Activated CD4-positive, alpha-beta memory T cell treated with anti-CD3 and anti-CD28 coated beads, Interleukin-2, amount 10 ng/mL, durations not matched to agents 7 days and 5 days (primary cell): Measurements from ENCODE around the gene DDAH1. TPM values are rescaled to one million over a fixed set of nuclear protein-coding genes. Genes with fewer than 3 reads are reported as not detected.

Experiments used
- CTCF ChIA-PET: fragments of 350-600 bp; sonication (Branson Sonifier 250); formaldehyde crosslinking; loops from one replicate; lab custom pipeline; 2021; ENCODE audit warnings: antibody characterized with exemption, inconsistent platforms; lab: Charles Lee
- POLR2A ChIA-PET: fragments of 350-600 bp; sonication (Branson Sonifier 250); formaldehyde crosslinking; loops from one replicate; lab custom pipeline; 2021; ENCODE audit warnings: antibody characterized with exemption; lab: Charles Lee
- DNase-seq: peaks from one replicate; pipeline ENCODE4 v3.0.0-alpha.2; 2020
- H3K27ac Mint-ChIP-seq: one replicate; pipeline ENCODE4 v1.8.0; 2021; ENCODE audit warnings: mild to moderate bottlenecking, mixed read lengths
- H3K27me3 Mint-ChIP-seq: one replicate; pipeline ENCODE4 v1.8.0; 2021; ENCODE audit warnings: mixed read lengths
- H3K36me3 Mint-ChIP-seq: one replicate; pipeline ENCODE4 v1.8.0; 2021; ENCODE audit warnings: low read depth, mixed read lengths
- H3K4me1 Mint-ChIP-seq: one replicate; pipeline ENCODE4 v1.8.0; 2021; ENCODE audit warnings: mixed read lengths
- H3K4me3 Mint-ChIP-seq: one replicate; pipeline ENCODE4 v1.8.0; 2021; ENCODE audit warnings: mild to moderate bottlenecking, mixed read lengths
- H3K9me3 Mint-ChIP-seq: one replicate; pipeline ENCODE4 v1.8.0; 2021; ENCODE audit warnings: mixed read lengths
- total RNA-seq, 2 experiments: library from RNA; stranded (reverse); gene quantifications; one replicate each; pipeline ENCODE4 v1.2.3, GENCODE V29; 2021

Gene DDAH1
- total RNA-seq, 2 experiments from 2014 or later: not detected

DNA sequence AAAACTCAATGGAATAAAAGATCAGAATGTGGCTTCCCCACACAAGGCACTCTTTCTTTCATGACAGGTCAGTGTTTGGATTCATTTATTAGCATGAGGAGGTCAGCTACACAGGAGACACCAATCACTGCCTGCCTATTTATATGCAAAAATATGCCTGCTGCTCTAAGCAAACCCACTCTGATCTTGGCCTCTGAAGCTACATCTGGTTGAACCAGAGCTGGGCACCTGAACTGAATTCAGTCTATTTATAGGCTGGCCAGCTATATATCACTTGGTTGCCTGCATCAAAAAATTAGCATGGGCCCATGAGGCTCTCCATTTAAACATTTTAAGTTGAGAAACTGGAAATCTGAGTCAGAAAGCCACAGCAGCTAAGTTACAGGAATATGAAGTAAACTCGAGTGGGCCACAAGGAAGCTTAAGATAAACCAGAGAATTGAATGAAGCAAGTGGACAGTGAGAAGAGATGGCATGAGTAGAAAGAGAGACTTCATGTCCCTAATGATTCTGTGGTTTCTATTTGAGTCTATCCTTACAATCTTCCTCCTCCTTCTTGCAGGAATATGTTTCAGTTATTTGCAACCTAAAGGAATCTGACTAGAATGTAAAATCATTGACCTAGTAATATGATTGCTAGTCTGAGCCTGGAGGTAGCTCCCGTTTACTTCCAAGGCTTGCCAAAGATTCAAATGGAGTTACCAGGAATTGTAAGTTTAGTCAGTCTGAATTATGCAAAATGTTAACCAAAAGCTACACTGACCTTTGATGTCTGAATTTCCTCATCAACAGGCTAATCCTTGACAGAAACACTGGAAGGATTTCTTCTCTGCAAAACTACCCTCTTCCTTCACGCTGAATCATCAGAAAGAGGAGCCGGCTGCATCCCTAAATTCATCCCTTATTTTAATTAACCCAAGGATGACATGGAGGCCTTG is 17.7 kb downstream of the DDAH1 start:
- ChIA-PET CTCF (no interaction called here), POLR2A (no interaction called here)
- H3K4me3 Mint-ChIP-seq: no peak overlapping the region
- no peaks in the 10 kb centered on the region for H3K36me3 Mint-ChIP-seq
- no peaks in the 10 kb centered on the region for H3K9me3 Mint-ChIP-seq
- no peak for DNase-seq
- H3K27me3 Mint-ChIP-seq: peaks cover 3% of the 10 kb centered on the region
- H3K27ac Mint-ChIP-seq: no peak overlapping the region
- H3K4me1 Mint-ChIP-seq: no peaks in the 10 kb centered on the region

DNA sequence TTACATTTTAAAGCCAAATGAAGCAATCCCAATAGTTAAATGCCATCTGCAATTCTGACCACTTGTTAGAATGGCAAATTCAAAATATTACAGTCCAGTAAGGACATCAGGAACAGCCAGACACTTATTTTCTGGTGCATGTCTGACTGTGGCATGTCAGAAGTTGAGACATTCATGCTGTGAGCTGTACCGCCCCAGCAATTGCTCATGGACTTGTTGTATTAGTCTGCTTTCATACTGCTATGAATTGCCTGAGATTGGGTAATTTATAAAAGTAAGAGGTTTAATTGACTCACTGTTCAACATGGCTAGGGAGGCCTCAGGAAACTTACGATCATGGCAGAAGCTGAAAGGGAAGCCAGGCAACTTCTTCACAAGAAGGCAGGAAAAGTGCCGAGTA is 19.1 kb downstream of the DDAH1 start:
- ChIA-PET POLR2A (no interaction called here), CTCF (no interaction called here)
- Mint-ChIP-seq H3K27me3 (peaks cover 3% of the 10 kb centered on the region), H3K4me1 (no peaks in the 10 kb centered on the region), H3K36me3 (no peaks in the 10 kb centered on the region), H3K27ac (no peak overlapping the region), H3K9me3 (no peaks in the 10 kb centered on the region), H3K4me3 (no peak overlapping the region)
- DNase-seq: no peak

DNA sequence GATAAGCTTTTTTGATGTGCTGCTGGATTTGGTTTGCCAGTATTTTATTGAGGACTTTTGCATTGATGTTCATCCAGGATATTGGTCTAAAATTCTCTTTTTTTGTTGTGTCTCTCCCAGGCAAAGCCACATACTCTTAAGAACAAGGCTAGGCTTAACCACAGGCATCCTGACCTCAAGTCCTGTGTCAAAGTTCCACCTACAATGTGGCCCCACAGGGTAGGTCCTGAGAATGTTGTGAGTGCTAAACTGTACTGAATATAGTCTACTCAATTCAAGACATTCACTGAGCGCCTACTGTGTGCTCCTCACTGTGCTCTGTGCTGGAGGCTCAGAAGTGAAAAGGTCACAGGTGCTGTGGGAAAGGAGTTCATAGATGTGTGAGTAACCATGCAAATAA is 20.6 kb downstream of the DDAH1 start:
- POLR2A ChIA-PET: no interaction called here
- CTCF ChIA-PET: no interaction called here
- Mint-ChIP-seq H3K27ac (no peak overlapping the region), H3K9me3 (no peaks in the 10 kb centered on the region), H3K27me3 (peaks cover 2% of the 10 kb centered on the region), H3K4me1 (no peaks in the 10 kb centered on the region), H3K36me3 (no peaks in the 10 kb centered on the region), H3K4me3 (no peak overlapping the region)
- no peak for DNase-seq

DNA sequence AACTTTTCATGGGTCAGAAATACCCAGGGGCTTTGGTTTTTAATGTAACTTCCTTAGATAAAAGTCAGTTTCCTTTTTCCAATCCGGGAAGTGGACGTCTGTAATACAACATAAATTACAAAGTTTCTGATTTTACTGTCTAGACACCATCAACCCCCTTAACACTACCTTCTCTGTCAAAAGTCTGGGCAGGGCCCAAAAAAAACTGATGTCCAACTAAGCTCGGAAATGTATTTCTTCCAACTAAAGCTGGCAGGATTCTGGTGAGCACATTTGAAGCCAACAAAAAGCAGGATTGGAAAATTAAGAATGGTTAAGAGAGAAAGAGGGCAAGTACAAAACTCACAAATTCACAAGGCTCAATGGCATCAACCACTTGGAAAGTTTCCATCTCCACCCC is 24.3 kb downstream of the DDAH1 start:
- no peak overlapping the region for H3K4me3 Mint-ChIP-seq
- POLR2A ChIA-PET: no interaction called here
- H3K27ac Mint-ChIP-seq: no peak overlapping the region
- H3K36me3 Mint-ChIP-seq: no peaks in the 10 kb centered on the region
- H3K27me3 Mint-ChIP-seq: peaks cover 1% of the 10 kb centered on the region
- H3K4me1 Mint-ChIP-seq: no peaks in the 10 kb centered on the region
- DNase-seq: no peak
- CTCF ChIA-PET: no interaction called here
- no peaks in the 10 kb centered on the region for H3K9me3 Mint-ChIP-seq

DNA sequence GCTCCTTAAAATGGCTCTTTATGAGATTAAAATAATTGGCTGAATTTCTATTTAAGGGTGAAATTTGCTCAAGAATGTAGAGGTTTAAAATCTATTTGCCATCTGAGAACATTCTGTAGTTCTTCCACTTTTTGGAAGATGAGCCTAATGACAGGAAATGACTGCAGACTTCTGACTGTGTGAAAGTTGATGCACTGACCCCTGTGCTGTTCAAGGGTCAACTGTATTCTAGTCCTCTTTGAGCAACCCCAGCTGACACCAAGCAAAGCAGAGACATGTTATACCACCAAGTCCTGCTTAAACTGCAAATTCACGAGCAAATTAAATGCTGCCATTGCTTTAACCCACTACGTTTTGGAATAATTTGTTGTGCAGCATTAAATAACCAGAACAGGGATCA is 26.6 kb downstream of the DDAH1 start:
- H3K4me3 Mint-ChIP-seq: no peak overlapping the region
- no peaks in the 10 kb centered on the region for H3K4me1 Mint-ChIP-seq
- CTCF ChIA-PET: interaction anchor here (0.5 kb wide), 1 partner anchor 44 kb away, joined by 4 read pairs; no protein-coding TSS in a partner anchor
- H3K36me3 Mint-ChIP-seq: no peaks in the 10 kb centered on the region
- POLR2A ChIA-PET: no interaction called here
- no peak overlapping the region for H3K27ac Mint-ChIP-seq
- H3K27me3 Mint-ChIP-seq: peaks cover 1% of the 10 kb centered on the region
- no peak for DNase-seq
- H3K9me3 Mint-ChIP-seq: no peaks in the 10 kb centered on the region

DNA sequence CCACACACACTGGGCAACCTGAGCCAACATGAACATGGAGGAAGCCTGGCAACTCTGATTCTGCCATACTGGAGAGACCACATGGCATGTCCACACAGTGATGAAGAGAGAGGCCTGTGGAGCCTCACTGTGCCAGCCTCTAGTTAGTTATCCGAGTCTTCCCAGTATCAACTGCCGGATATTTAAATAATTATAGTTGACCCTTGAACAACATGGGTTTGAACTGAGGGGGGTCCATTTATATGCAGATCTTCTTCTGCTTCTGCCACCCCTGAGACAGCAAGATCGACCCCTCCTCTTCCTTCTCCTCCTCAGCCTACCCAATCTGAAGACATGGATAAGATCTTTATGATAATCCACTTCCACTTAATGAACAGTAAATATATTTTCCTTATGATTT is 27.8 kb downstream of the DDAH1 start:
- DNase-seq: no peak
- ChIA-PET CTCF (no interaction called here), POLR2A (no interaction called here)
- no peak overlapping the region for H3K27ac Mint-ChIP-seq
- H3K4me1 Mint-ChIP-seq: no peaks in the 10 kb centered on the region
- H3K9me3 Mint-ChIP-seq: no peaks in the 10 kb centered on the region
- no peak overlapping the region for H3K4me3 Mint-ChIP-seq
- H3K36me3 Mint-ChIP-seq: no peaks in the 10 kb centered on the region
- peaks cover 1% of the 10 kb centered on the region for H3K27me3 Mint-ChIP-seq

DNA sequence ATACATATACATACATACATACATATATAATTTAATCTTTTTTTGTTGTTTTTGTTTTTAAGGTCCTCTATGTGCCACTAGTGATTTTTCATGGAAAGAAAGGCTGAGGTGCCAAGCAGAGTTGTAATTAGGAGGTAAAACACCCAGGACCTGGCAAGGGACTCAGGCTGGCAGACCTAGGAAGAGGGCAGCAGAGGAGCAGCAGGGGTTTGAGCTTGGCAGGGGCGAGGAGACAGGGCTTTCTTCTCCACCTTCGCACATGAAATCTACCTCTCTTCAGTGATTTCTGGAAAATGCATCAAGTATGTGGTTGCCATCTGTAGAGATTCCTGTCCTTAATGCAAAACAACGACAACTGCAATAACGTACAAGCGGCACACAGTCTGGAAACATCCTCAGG is 31.9 kb downstream of the DDAH1 start:
- no peak for DNase-seq
- ChIA-PET POLR2A (no interaction called here), CTCF (no interaction called here)
- Mint-ChIP-seq H3K36me3 (no peaks in the 10 kb centered on the region), H3K4me1 (no peaks in the 10 kb centered on the region), H3K9me3 (no peaks in the 10 kb centered on the region), H3K27ac (no peak overlapping the region), H3K27me3 (peaks cover 2% of the 10 kb centered on the region), H3K4me3 (no peak overlapping the region)

DNA sequence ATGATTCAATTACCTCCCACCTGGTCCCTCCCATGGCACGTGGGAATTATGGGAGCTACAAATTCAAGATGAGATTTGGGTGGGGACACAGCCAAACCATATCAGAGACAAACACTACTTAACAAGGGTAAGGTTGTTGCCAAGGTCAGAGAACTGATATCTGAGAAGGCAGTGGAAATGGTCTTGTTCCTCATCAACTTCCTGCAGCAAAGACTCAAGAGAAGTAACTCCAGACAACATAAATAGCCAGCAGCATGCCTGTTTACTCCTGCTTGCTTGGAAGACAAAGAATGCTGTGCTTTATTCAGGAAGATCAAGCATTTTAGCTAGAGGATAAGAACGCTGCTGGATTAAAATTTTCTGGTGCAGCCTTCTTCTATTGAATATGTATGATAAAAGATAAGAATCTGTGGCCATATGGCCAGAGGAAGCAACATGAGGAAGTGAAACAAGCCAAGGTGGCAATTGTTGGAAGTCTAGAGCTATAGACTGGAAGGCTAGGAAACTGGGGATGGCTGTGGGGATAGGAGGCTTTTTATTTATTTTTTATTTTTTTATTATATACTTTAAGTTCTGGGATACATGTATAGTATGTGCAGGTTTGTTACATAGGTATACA is 36.4 kb downstream of the DDAH1 start:
- ChIA-PET POLR2A (no interaction called here), CTCF (no interaction called here)
- no peaks in the 10 kb centered on the region for H3K4me1 Mint-ChIP-seq
- no peak overlapping the region for H3K4me3 Mint-ChIP-seq
- DNase-seq: no peak
- H3K27ac Mint-ChIP-seq: no peak overlapping the region
- no peaks in the 10 kb centered on the region for H3K9me3 Mint-ChIP-seq
- H3K27me3 Mint-ChIP-seq: peaks cover 2% of the 10 kb centered on the region
- no peaks in the 10 kb centered on the region for H3K36me3 Mint-ChIP-seq

DNA sequence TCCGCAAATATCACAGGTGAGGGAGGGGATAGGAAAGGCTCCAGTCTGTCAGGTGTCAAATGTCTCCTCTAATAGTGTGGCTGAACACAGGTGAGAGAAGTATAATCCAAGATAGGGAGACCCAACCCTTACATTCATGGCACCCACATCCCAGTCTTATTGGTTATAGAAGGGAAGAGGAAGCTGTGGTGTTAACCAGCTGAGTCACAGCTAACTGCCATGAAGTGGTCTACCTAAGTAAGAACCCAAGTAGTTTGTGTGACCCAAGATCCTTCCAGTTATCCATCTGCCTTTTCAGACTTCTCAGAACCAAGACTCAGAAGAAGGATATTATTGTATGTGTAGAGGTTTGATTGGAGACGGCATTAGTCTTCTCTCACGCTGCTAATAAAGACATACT is 37.1 kb downstream of the DDAH1 start:
- no peak overlapping the region for H3K27ac Mint-ChIP-seq
- no peak for DNase-seq
- ChIA-PET POLR2A (no interaction called here), CTCF (no interaction called here)
- H3K4me1 Mint-ChIP-seq: no peaks in the 10 kb centered on the region
- H3K9me3 Mint-ChIP-seq: no peaks in the 10 kb centered on the region
- no peak overlapping the region for H3K4me3 Mint-ChIP-seq
- no peaks in the 10 kb centered on the region for H3K36me3 Mint-ChIP-seq
- H3K27me3 Mint-ChIP-seq: peaks cover 8% of the 10 kb centered on the region

DNA sequence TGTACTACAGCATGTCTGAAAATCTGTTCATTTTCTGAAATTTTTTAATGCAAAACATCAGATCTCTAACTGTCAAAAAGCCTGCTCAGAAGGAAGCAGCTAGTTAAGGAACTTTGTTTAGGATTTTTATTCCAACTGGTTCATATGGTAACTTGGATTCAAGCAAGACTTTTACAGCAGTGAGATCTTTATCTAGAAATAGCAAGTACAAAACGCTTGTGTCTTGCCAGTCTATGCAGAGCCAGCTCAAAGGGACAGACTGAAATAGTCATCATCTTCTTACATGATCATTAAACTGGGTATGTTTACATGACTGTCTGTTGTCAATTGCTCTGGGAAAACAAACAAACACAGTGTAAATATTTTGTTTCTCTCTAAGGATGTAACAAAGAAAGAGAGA is 37.6 kb downstream of the DDAH1 start:
- Mint-ChIP-seq H3K4me1 (no peaks in the 10 kb centered on the region), H3K27ac (no peak overlapping the region), H3K36me3 (no peaks in the 10 kb centered on the region), H3K4me3 (no peak overlapping the region), H3K9me3 (no peaks in the 10 kb centered on the region), H3K27me3 (peaks cover 11% of the 10 kb centered on the region)
- ChIA-PET CTCF (no interaction called here), POLR2A (no interaction called here)
- no peak for DNase-seq

DNA sequence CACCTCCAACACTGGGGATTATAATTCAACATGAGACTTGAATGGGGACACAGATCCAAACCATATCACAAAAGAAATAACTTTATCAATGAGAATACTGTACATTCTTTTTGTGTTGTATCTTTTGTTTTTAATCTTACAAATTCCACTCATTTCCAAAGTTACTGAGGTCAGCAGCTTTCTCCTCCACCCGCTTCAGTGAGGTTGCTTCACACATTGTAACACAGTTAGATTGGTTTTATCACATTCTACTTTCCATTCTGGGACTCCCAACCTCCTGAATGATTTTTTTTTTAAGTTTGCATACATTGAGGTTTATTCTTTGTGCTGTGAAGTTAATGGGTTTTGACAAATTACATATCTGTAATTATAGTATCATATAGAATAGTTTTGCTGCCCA is 43.8 kb downstream of the DDAH1 start:
- CTCF ChIA-PET: no interaction called here
- peaks cover 2% of the 10 kb centered on the region for H3K9me3 Mint-ChIP-seq
- POLR2A ChIA-PET: no interaction called here
- H3K27ac Mint-ChIP-seq: no peak overlapping the region
- no peak overlapping the region for H3K4me3 Mint-ChIP-seq
- H3K36me3 Mint-ChIP-seq: no peaks in the 10 kb centered on the region
- no peak for DNase-seq
- no peaks in the 10 kb centered on the region for H3K4me1 Mint-ChIP-seq
- H3K27me3 Mint-ChIP-seq: peaks cover 11% of the 10 kb centered on the region

DNA sequence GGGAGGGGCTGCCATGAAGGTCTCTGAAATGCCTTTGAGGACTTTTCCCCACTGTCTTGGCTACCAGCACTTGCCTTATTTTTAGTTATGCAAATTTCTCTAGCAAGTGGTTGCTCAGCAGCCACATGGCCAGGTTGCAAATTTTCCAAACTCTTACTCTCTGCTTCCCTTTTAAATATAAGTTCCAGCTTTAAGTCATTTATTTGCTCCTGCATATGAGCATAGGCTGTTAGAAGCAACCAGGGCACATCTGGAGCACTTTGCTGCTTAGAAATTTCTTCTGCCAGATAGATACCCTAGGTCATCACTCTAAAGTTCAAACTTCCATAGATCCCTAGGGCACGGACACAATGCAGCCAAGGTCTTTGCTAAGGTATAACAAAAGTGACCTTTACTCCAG is 44.8 kb downstream of the DDAH1 start:
- peaks cover 11% of the 10 kb centered on the region for H3K27me3 Mint-ChIP-seq
- H3K36me3 Mint-ChIP-seq: no peaks in the 10 kb centered on the region
- peaks cover 2% of the 10 kb centered on the region for H3K9me3 Mint-ChIP-seq
- CTCF ChIA-PET: no interaction called here
- H3K27ac Mint-ChIP-seq: no peak overlapping the region
- H3K4me1 Mint-ChIP-seq: no peaks in the 10 kb centered on the region
- no peak for DNase-seq
- POLR2A ChIA-PET: no interaction called here
- H3K4me3 Mint-ChIP-seq: no peak overlapping the region

DNA sequence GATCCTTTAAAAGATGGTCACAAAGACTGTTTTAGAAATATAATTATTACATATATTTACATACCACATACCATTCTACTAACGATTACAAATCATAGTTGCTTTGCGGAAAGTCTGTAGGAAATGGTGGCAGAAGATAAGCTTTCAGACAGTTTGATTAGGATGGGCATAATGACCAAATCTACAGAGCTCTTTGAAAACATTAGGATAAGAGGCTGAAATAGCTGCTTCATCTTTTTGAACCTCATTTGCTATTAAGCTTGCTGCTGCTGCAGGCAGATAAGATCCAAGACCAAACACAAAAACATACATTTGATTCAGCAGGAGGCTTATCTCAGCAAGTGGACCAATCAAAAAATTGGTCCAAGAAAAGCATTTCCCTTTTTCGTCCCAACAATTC is 47.1 kb downstream of the DDAH1 start:
- Mint-ChIP-seq H3K9me3 (peaks cover 2% of the 10 kb centered on the region), H3K4me1 (no peaks in the 10 kb centered on the region), H3K4me3 (no peak overlapping the region), H3K27ac (no peak overlapping the region), H3K27me3 (peaks cover 7% of the 10 kb centered on the region), H3K36me3 (no peaks in the 10 kb centered on the region)
- DNase-seq: no peak
- POLR2A ChIA-PET: no interaction called here
- CTCF ChIA-PET: no interaction called here

DNA sequence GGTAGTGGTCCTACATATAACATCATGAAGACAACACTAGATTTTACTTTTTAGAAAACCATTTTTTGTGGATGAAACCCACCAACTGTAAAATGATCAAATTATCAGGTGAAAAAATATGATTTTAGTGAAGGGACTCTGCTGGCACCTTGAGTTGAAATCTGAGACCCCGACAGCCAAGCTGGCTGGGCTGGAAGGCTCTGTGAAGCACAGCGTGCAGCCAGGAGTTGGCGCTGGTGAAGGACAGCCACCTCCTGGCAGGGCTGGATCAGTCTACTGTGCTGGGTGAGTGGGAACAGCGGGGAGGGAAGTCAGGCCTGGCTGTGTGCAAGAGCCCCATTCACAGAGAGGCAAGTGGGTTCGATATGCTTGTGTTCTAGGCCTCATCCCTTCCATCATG is 47.9 kb downstream of the DDAH1 start:
- Mint-ChIP-seq H3K27me3 (peaks cover 4% of the 10 kb centered on the region), H3K36me3 (no peaks in the 10 kb centered on the region), H3K9me3 (peaks cover 2% of the 10 kb centered on the region), H3K4me3 (no peak overlapping the region), H3K27ac (no peak overlapping the region), H3K4me1 (no peaks in the 10 kb centered on the region)
- POLR2A ChIA-PET: no interaction called here
- CTCF ChIA-PET: no interaction called here
- no peak for DNase-seq
